Effector memory CD8-positive, alpha-beta T cell (primary cell): ENCODE measurements around the gene WDFY3.

Source experiments
- ATAC-seq: fragments of 150-1000 bp; cut with Tn5 transposase; replicated peaks from 2 replicates; pipeline ENCODE4 v1.10.0; 2021; ENCODE audit warnings: mild to moderate bottlenecking, moderate library complexity
- DNase-seq, 3 experiments: peaks; one replicate each; pipeline ENCODE4 v3.0.0; 2021
- H3K27ac Mint-ChIP-seq, 2 donors: one replicate each; pipeline ENCODE4 v1.8.0; 2022; ENCODE audit warnings: mild to moderate bottlenecking in 2 of 2, mixed read lengths in 2 of 2, moderate library complexity in 2 of 2
- H3K27me3 Mint-ChIP-seq, 2 donors: one replicate each; pipeline ENCODE4 v1.8.0; 2022; ENCODE audit warnings: mixed read lengths in 2 of 2
- H3K36me3 Mint-ChIP-seq: one replicate; pipeline ENCODE4 v1.8.0; 2022; ENCODE audit warnings: mild to moderate bottlenecking, moderate library complexity, mixed read lengths; ENCODE audit not compliant: insufficient read depth
- H3K4me1 Mint-ChIP-seq, 2 donors: one replicate each; pipeline ENCODE4 v1.8.0; 2022; ENCODE audit warnings: low read depth in 2 of 2, mixed read lengths in 2 of 2
- H3K4me3 Mint-ChIP-seq, 2 donors: one replicate each; pipeline ENCODE4 v1.8.0; 2022; ENCODE audit warnings: mild to moderate bottlenecking in 2 of 2, mixed read lengths in 2 of 2, moderate library complexity in 2 of 2
- H3K9me3 Mint-ChIP-seq, 2 donors: one replicate each; pipeline ENCODE4 v1.8.0; 2022; ENCODE audit warnings: mixed read lengths in 2 of 2

The WDFY3 gene

GRCh38 chr4:84912741-84913140 is 53.7 kb downstream of the WDFY3 start:
- Mint-ChIP-seq H3K9me3 (peaks cover 2 to 3% of the 10 kb centered on the region in 2 donors), H3K36me3 (no peaks in the 10 kb centered on the region), H3K27ac (no peak overlapping the region), H3K4me1 (no peaks in the 10 kb centered on the region), H3K4me3 (no peak overlapping the region), H3K27me3 (no peaks in the 10 kb centered on the region)
- ATAC-seq (no peak), DNase-seq (no peak)

- DNase-seq (no peak), ATAC-seq (no peak)
- no peak overlapping the region for H3K4me3 Mint-ChIP-seq
- no peaks in the 10 kb centered on the region for H3K36me3 Mint-ChIP-seq
- no peak overlapping the region for H3K27ac Mint-ChIP-seq
- H3K27me3 Mint-ChIP-seq: no peaks in the 10 kb centered on the region
- no peaks in the 10 kb centered on the region for H3K4me1 Mint-ChIP-seq
- H3K9me3 Mint-ChIP-seq: peaks cover 9 to 20% of the 10 kb centered on the region in 2 donors
Measured at GRCh38 chr4:84908876-84909275, 57.6 kb downstream of the WDFY3 start.

GRCh38 chr4:84907145-84907544 is 59.3 kb downstream of the WDFY3 start:
- DNase-seq: no peak
- Mint-ChIP-seq H3K4me3 (no peak overlapping the region), H3K27ac (no peak overlapping the region), H3K4me1 (no peaks in the 10 kb centered on the region), H3K9me3 (peaks cover 9 to 20% of the 10 kb centered on the region in 2 donors), H3K36me3 (no peaks in the 10 kb centered on the region), H3K27me3 (no peaks in the 10 kb centered on the region)
- no peak for ATAC-seq

- Mint-ChIP-seq H3K4me1 (no peaks in the 10 kb centered on the region), H3K36me3 (no peaks in the 10 kb centered on the region), H3K9me3 (peaks cover 8 to 20% of the 10 kb centered on the region in 2 donors), H3K4me3 (no peak overlapping the region), H3K27me3 (no peaks in the 10 kb centered on the region), H3K27ac (no peak overlapping the region)
- DNase-seq: no peak
- no peak for ATAC-seq
Measured at GRCh38 chr4:84905646-84906045, 60.8 kb downstream of the WDFY3 start.

GRCh38 chr4:84901740-84902281 is 64.7 kb downstream of the WDFY3 start:
- DNase-seq (no peak), ATAC-seq (no peak)
- Mint-ChIP-seq H3K4me1 (no peaks in the 10 kb centered on the region), H3K4me3 (no peak overlapping the region), H3K27me3 (no peaks in the 10 kb centered on the region), H3K27ac (no peak overlapping the region), H3K9me3 (peaks cover 7 to 13% of the 10 kb centered on the region in 2 donors), H3K36me3 (no peaks in the 10 kb centered on the region)

- H3K27ac Mint-ChIP-seq: no peak overlapping the region
Measured at GRCh38 chr4:84901173-84901572, 65.3 kb downstream of the WDFY3 start.

GRCh38 chr4:84899616-84900015 is 66.9 kb downstream of the WDFY3 start:
- H3K9me3 Mint-ChIP-seq: peaks cover 6 to 11% of the 10 kb centered on the region in 2 donors
- DNase-seq (no peak), ATAC-seq (no peak)
- no peak overlapping the region for H3K27ac Mint-ChIP-seq
- no peaks in the 10 kb centered on the region for H3K27me3 Mint-ChIP-seq
- no peaks in the 10 kb centered on the region for H3K4me1 Mint-ChIP-seq
- H3K4me3 Mint-ChIP-seq: no peak overlapping the region
- no peaks in the 10 kb centered on the region for H3K36me3 Mint-ChIP-seq

More at GRCh38 chr4:84901173-84901572, 65.3 kb downstream of the WDFY3 start:
- H3K9me3 Mint-ChIP-seq: peaks cover 7 to 13% of the 10 kb centered on the region in 2 donors
- no peak overlapping the region for H3K4me3 Mint-ChIP-seq
- no peaks in the 10 kb centered on the region for H3K4me1 Mint-ChIP-seq
- no peaks in the 10 kb centered on the region for H3K36me3 Mint-ChIP-seq
- ATAC-seq: no peak
- no peak for DNase-seq
- H3K27me3 Mint-ChIP-seq: no peaks in the 10 kb centered on the region

- Mint-ChIP-seq H3K9me3 (peaks cover 6 to 17% of the 10 kb centered on the region in 2 donors), H3K27ac (no peak overlapping the region), H3K27me3 (no peaks in the 10 kb centered on the region), H3K4me3 (no peak overlapping the region), H3K4me1 (no peaks in the 10 kb centered on the region), H3K36me3 (no peaks in the 10 kb centered on the region)
- ATAC-seq (no peak), DNase-seq (no peak)
Measured at GRCh38 chr4:84897516-84897915, 69.0 kb downstream of the WDFY3 start.

- Mint-ChIP-seq H3K9me3 (peaks cover 6 to 17% of the 10 kb centered on the region in 2 donors), H3K4me3 (no peak overlapping the region), H3K4me1 (no peaks in the 10 kb centered on the region), H3K36me3 (no peaks in the 10 kb centered on the region), H3K27ac (no peak overlapping the region), H3K27me3 (no peaks in the 10 kb centered on the region)
- DNase-seq (no peak), ATAC-seq (no peak)
Measured at GRCh38 chr4:84895283-84895682, 71.2 kb downstream of the WDFY3 start.

- H3K36me3 Mint-ChIP-seq: no peaks in the 10 kb centered on the region
- H3K4me3 Mint-ChIP-seq: no peak overlapping the region
- DNase-seq (no peak), ATAC-seq (no peak)
- H3K4me1 Mint-ChIP-seq: no peaks in the 10 kb centered on the region
- peaks cover 6 to 17% of the 10 kb centered on the region in 2 donors for H3K9me3 Mint-ChIP-seq
- H3K27me3 Mint-ChIP-seq: no peaks in the 10 kb centered on the region
- no peak overlapping the region for H3K27ac Mint-ChIP-seq
Measured at GRCh38 chr4:84894621-84895020, 71.9 kb downstream of the WDFY3 start.

GRCh38 chr4:84892950-84893349 is 73.5 kb downstream of the WDFY3 start:
- Mint-ChIP-seq H3K36me3 (no peaks in the 10 kb centered on the region), H3K27ac (no peak overlapping the region), H3K27me3 (no peaks in the 10 kb centered on the region), H3K4me1 (no peaks in the 10 kb centered on the region), H3K4me3 (no peak overlapping the region), H3K9me3 (peaks cover 4 to 17% of the 10 kb centered on the region in 2 donors)
- DNase-seq: no peak
- no peak for ATAC-seq

GRCh38 chr4:84887824-84888223 is 78.7 kb downstream of the WDFY3 start:
- no peaks in the 10 kb centered on the region for H3K4me1 Mint-ChIP-seq
- no peak overlapping the region for H3K4me3 Mint-ChIP-seq
- peaks cover 0 to under 1% of the 10 kb centered on the region in 2 donors for H3K9me3 Mint-ChIP-seq
- no peak overlapping the region for H3K27ac Mint-ChIP-seq
- DNase-seq (no peak), ATAC-seq (no peak)
- no peaks in the 10 kb centered on the region for H3K27me3 Mint-ChIP-seq
- no peaks in the 10 kb centered on the region for H3K36me3 Mint-ChIP-seq

GRCh38 chr4:84879651-84880200 is 86.8 kb downstream of the WDFY3 start:
- Mint-ChIP-seq H3K4me1 (no peaks in the 10 kb centered on the region), H3K36me3 (no peaks in the 10 kb centered on the region), H3K27me3 (no peaks in the 10 kb centered on the region), H3K9me3 (peaks cover 8 to 15% of the 10 kb centered on the region in 2 donors), H3K27ac (no peak overlapping the region), H3K4me3 (no peak overlapping the region)
- ATAC-seq (no peak), DNase-seq (no peak)

GRCh38 chr4:84878546-84878945 is 87.9 kb downstream of the WDFY3 start:
- Mint-ChIP-seq H3K4me3 (no peak overlapping the region), H3K27me3 (no peaks in the 10 kb centered on the region), H3K9me3 (peaks cover 8 to 15% of the 10 kb centered on the region in 2 donors), H3K27ac (no peak overlapping the region), H3K4me1 (no peaks in the 10 kb centered on the region), H3K36me3 (no peaks in the 10 kb centered on the region)
- no peak for DNase-seq
- no peak for ATAC-seq
